ENCODE data around the gene FAM240A.

- TF ChIP-seq EZH2phosphoT487 (IDR thresholded peaks at IDR 0.05; ENCODE audit: borderline replicate concordance, low read length) = no peak
- TF ChIP-seq CTCF (conservative IDR thresholded peaks at IDR 0.05; ENCODE audit: low read depth, low read length) = no peak
Observed at GRCh38 chr3:46648096-46648495, 35.8 kb downstream of the FAM240A start.

All from PC-3 (cell line).